Mucosa of stomach (tissue), 1 donor: ENCODE results near the gene KNDC1.
"Not testable (repeated sequence)": the region's sequence is repeated elsewhere in the genome, so short reads cannot be mapped to it uniquely, and the experiment has no call there.

Source experiments
- H3K27me3 ChIP-seq: one replicate; pipeline ENCODE4 v1.7.0; 2013; ENCODE audit warnings: mild to moderate bottlenecking, low read length; ENCODE audit not compliant: control insufficient read depth, insufficient read depth
- H3K36me3 ChIP-seq: one replicate; pipeline ENCODE4 v1.7.0; 2013; ENCODE audit warnings: low read length; ENCODE audit not compliant: control insufficient read depth, insufficient read depth
- H3K4me1 ChIP-seq: one replicate; pipeline ENCODE4 v1.7.0; 2013; ENCODE audit warnings: mild to moderate bottlenecking, low read length; ENCODE audit not compliant: control insufficient read depth, insufficient read depth
- H3K4me3 ChIP-seq: one replicate; pipeline ENCODE4 v1.7.0; 2013; ENCODE audit warnings: low read length
- H3K9ac ChIP-seq: one replicate; pipeline ENCODE4 v1.7.0; 2013; ENCODE audit warnings: mild to moderate bottlenecking, low read length, moderate library complexity
- H3K9me3 ChIP-seq: one replicate; pipeline ENCODE4 v1.7.0; 2013; ENCODE audit warnings: mild to moderate bottlenecking, low read length, moderate library complexity; ENCODE audit not compliant: control insufficient read depth
- donor health status: Pancreatic carcinoma.

Gene KNDC1

GRCh38 chr10:133137486-133138145, 22.4 kb upstream of the KNDC1 start:
- H3K9me3 ChIP-seq, H3K9ac ChIP-seq, H3K4me1 ChIP-seq, H3K36me3 ChIP-seq, H3K4me3 ChIP-seq: not testable (repeated sequence)
- H3K27me3 ChIP-seq = peaks cover 20% of the 10 kb centered on the region

DNA sequence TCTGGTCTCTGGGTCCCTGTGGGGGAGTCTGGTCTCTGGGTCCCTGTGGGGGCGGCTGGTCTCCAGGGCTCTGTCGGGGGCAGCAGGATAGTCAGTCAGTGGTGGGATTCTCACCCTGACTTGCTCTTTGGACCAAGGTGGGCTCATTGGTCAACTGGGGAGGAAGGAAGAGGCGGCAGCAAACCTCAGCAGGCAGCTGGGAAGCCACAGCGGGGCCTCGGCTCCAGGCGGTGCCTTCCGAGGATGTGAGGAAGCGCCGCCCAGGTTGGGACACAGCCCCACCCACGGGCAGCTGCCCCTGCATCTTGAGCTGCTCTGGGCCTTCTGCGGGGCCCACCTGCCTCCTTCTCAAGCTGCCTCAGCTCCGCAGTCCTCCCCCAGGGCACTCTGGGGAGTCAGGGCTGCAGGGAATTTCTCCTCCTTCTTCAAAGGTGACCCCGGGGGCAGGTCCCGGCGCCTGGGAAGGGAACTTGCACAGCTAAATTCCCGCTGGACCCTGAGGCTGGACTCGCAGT, 20.4 kb upstream of the KNDC1 start:
- Histone ChIP-seq H3K27me3 (peaks cover 31% of the 10 kb centered on the region), H3K4me3 (no peak overlapping the region), H3K9me3 (no peaks in the 10 kb centered on the region), H3K9ac (no peak overlapping the region), H3K36me3 (no peaks in the 10 kb centered on the region), H3K4me1 (no peaks in the 10 kb centered on the region)

GRCh38 chr10:133140417-133141143, 19.4 kb upstream of the KNDC1 start:
- Histone ChIP-seq H3K9me3 (no peaks in the 10 kb centered on the region), H3K4me1 (no peaks in the 10 kb centered on the region), H3K27me3 (peaks cover 39% of the 10 kb centered on the region), H3K36me3 (no peaks in the 10 kb centered on the region), H3K9ac (no peak overlapping the region), H3K4me3 (no peak overlapping the region)

DNA sequence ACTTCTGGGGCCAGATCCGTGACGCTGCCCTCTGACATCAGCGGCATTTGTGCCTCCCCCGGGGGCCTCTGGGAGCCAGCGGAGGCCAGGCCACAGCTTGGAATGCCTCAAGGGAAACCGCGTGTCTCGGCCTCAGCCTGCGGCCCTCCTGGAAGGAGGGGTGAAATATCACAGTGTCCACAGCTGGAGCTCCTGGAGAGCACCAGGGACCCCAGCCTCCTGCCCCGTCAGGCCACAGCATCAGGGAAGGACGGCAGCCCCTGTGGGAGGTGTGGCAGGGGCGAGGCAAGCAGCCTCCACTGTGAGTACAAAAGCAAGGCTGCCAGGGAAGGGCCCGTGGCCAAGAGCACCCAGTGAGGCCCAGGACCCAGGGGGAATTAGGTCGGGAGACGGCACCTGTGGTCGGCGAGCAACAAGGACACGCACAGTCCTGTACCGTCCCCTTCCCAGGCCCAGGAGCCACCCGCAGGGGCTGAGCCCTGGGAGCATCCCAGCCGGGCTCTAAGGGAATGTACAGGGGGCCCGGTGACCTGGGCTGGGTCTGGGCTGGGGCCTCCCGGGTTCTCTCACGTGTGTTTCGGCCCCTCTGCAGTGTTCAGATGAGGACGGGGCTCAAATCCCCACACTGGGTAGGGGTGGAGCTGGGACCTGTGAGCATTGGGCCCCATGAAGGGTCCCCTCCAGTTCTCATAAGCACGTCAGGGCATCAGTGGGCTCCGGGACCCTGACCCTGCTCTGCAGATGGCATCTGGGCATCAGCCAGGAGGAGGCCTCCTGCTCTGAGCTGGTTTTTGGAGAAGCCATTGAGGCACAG, 18.7 kb upstream of the KNDC1 start:
- Histone ChIP-seq H3K4me1 (no peaks in the 10 kb centered on the region), H3K9ac (no peak overlapping the region), H3K36me3 (no peaks in the 10 kb centered on the region), H3K27me3 (peaks cover 39% of the 10 kb centered on the region), H3K4me3 (no peak overlapping the region), H3K9me3 (no peaks in the 10 kb centered on the region)

- H3K4me3 ChIP-seq = no peak overlapping the region
- H3K27me3 ChIP-seq = peaks cover 39% of the 10 kb centered on the region
Measured at GRCh38 chr10:133141958-133142340, 18.1 kb upstream of the KNDC1 start.

DNA sequence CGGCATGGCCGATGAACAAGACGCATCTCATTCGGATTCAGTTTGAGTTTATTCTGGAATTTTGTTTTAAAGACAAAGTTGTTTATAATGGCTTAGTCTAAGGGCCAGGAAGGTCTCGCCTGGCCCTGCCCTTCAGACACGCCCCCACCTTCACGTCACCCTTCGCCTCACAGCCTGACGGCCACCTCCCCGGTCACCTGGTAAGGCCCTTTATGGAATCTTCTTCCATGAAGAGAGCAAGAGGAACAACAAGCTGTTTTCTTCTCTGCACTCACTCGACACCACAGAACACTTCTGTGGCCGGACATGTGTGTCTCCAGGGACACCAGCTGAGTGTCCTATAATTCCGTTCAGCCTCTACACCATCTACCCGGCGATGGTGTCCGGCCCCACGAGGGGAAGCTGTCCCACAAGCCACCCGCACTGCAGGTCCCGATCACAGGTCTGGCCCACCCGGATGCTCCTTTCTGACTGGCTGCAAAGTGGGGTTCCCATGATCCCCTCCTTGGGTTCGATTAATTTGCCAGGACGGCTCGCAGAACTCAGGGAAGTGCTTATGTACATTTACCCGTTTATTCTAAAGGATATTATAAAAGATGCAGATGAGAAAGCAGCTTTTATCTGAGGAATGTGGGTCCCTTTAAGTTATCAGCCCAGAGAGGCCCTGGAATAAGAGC, 17.4 kb upstream of the KNDC1 start:
- Histone ChIP-seq H3K4me3 (no peak overlapping the region), H3K36me3 (no peaks in the 10 kb centered on the region), H3K27me3 (peaks cover 39% of the 10 kb centered on the region), H3K9ac (no peak overlapping the region), H3K9me3 (no peaks in the 10 kb centered on the region), H3K4me1 (no peaks in the 10 kb centered on the region)

More at GRCh38 chr10:133141958-133142340, 18.1 kb upstream of the KNDC1 start:
- H3K36me3 ChIP-seq = no peaks in the 10 kb centered on the region
- H3K9me3 ChIP-seq = no peaks in the 10 kb centered on the region
- H3K9ac ChIP-seq = no peak overlapping the region
- no peaks in the 10 kb centered on the region for H3K4me1 ChIP-seq

- H3K9ac ChIP-seq = no peak overlapping the region
- H3K36me3 ChIP-seq = no peaks in the 10 kb centered on the region
- no peaks in the 10 kb centered on the region for H3K9me3 ChIP-seq
- no peaks in the 10 kb centered on the region for H3K4me1 ChIP-seq
- H3K27me3 ChIP-seq = peaks cover 39% of the 10 kb centered on the region
- H3K4me3 ChIP-seq = no peak overlapping the region
Measured at GRCh38 chr10:133143200-133143533, 16.9 kb upstream of the KNDC1 start.

DNA sequence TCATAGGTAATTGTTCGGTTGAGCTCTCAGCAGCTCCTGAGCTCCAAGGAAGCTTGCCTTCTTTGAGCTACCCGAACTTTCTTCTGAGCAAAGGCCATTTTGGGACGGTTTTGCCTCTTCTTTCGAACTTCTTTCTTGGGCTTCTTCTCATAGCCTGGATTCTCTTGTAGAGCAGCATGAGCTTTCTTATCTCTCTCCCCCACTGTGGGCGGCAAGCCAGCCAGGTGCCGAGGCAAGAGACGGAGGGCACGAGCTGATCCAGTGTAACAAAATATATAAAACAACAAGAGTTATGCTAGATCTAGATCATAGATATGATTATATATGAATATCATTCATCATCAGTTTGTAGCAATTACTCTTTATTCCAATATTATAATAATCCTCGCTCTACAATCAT, 16.5 kb upstream of the KNDC1 start:
- Histone ChIP-seq H3K9ac (no peak overlapping the region), H3K4me3 (no peak overlapping the region), H3K4me1 (no peaks in the 10 kb centered on the region), H3K36me3 (no peaks in the 10 kb centered on the region), H3K27me3 (peaks cover 39% of the 10 kb centered on the region), H3K9me3 (no peaks in the 10 kb centered on the region)

GRCh38 chr10:133144771-133145170, 15.2 kb upstream of the KNDC1 start:
- no peaks in the 10 kb centered on the region for H3K36me3 ChIP-seq
- no peaks in the 10 kb centered on the region for H3K9me3 ChIP-seq
- peaks cover 35% of the 10 kb centered on the region for H3K27me3 ChIP-seq
- no peak overlapping the region for H3K9ac ChIP-seq
- H3K4me3 ChIP-seq = no peak overlapping the region
- no peaks in the 10 kb centered on the region for H3K4me1 ChIP-seq

DNA sequence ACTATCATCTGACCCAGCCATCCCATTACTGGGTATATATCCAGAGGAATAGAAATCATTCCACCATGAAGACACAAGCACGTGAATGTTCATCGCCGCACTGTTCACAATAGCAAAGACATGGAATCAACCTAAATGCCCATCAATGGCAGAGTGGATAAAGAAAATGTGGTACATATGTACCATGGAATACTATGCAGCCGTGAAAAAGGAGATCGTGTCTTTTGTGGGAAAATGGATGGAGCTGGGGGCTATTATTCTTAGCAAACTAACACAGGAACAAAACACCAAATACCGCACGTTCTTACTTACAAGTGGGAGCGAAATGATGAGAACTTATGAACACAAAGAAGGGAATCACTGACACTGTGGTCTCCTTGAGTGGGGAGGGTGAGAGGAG, 9.8 kb upstream of the KNDC1 start:
- Histone ChIP-seq H3K27me3 (peaks cover 2% of the 10 kb centered on the region), H3K9ac (no peak overlapping the region), H3K9me3 (no peaks in the 10 kb centered on the region)

DNA sequence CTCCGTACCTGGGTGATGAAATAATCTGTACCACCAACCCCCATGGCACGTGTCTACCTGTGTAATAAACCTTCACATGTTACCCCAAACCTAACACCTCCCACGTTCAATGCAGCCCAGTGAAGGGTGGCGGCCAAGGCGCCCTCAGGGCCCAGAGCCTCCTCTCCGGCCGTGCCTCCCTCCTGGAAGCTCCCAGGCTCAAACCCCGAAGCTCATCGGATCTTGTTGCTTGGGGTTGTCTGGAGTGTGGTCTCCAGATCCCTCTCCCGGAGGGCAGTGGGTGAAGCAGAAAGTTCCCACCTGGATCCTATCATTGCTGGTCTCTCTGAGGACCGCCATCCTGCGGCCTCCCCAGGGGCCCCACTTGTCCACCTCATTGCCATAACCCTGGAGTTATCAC, 9.4 kb upstream of the KNDC1 start:
- Histone ChIP-seq H3K9ac (no peak overlapping the region), H3K9me3 (no peaks in the 10 kb centered on the region), H3K36me3 (no peaks in the 10 kb centered on the region), H3K4me3 (no peak overlapping the region), H3K4me1 (no peaks in the 10 kb centered on the region), H3K27me3 (no peaks in the 10 kb centered on the region)

More for the DNA sequence above, 9.8 kb upstream of the KNDC1 start:
- H3K4me3 ChIP-seq = no peak overlapping the region
- H3K36me3 ChIP-seq = no peaks in the 10 kb centered on the region
- H3K4me1 ChIP-seq = no peaks in the 10 kb centered on the region
